GM23338 (cell line): ENCODE measurements around the gene MEMO1.
"Not testable (repeated sequence)": the region's sequence is repeated elsewhere in the genome, so short reads cannot be mapped to it uniquely, and the experiment has no call there.

Experiments
- CREB1 ChIP-seq: fragments of 250-450 bp; sonication (Bioruptor Pico); IDR thresholded peaks from 2 replicates; pipeline ENCODE4 v1.5.0; 2020; ENCODE audit warnings: low read depth, mild to moderate bottlenecking, moderate library complexity
- CTCF ChIP-seq, 2 experiments: fragments of 200-600 bp in 1 of 2; sonication (generic) in 1 of 2; conservative IDR thresholded peaks; 2 replicates each; pipeline versions ENCODE4 v1.5.1 to v1.6.1; 2016 to 2017; ENCODE audit warnings: antibody characterized with exemption in 2 of 2, low read depth in 2 of 2, mild to moderate bottlenecking in 2 of 2, moderate library complexity in 1 of 2
- EZH2 ChIP-seq: fragments of 200-600 bp; sonication (generic); IDR thresholded peaks from one replicate; pipeline ENCODE4 v1.8.0; 2017; ENCODE audit warnings: antibody characterized with exemption, mild to moderate bottlenecking, low read depth; ENCODE audit not compliant: unreplicated experiment
- EZH2phosphoT487 ChIP-seq: fragments of 200-600 bp; sonication (generic); IDR thresholded peaks from one replicate; pipeline ENCODE4 v1.8.1; 2018; ENCODE audit warnings: antibody characterized with exemption; ENCODE audit not compliant: unreplicated experiment
- JUNB ChIP-seq: IDR thresholded peaks from one replicate; pipeline ENCODE4 v1.6.1; 2016; ENCODE audit warnings: antibody characterized with exemption; ENCODE audit not compliant: unreplicated experiment
- NANOG ChIP-seq: IDR thresholded peaks from 2 replicates; pipeline ENCODE4 v1.6.1; 2016; ENCODE audit warnings: antibody characterized with exemption, borderline replicate concordance
- POLR2AphosphoS5 ChIP-seq: IDR thresholded peaks from 2 replicates; pipeline ENCODE4 v1.6.1; 2016; ENCODE audit warnings: antibody characterized with exemption, low read depth
- REST ChIP-seq: IDR thresholded peaks from one replicate; pipeline ENCODE4 v1.6.1; 2018; ENCODE audit warnings: antibody characterized with exemption; ENCODE audit not compliant: unreplicated experiment
- STAT1 ChIP-seq: IDR thresholded peaks from one replicate; pipeline ENCODE4 v1.6.1; 2016; ENCODE audit warnings: antibody characterized with exemption; ENCODE audit not compliant: unreplicated experiment
- ZNF114 ChIP-seq: fragments of 250-450 bp; sonication (Bioruptor Pico); IDR thresholded peaks from 2 replicates; pipeline ENCODE4 v1.5.0; 2020; ENCODE audit warnings: mild to moderate bottlenecking, moderate library complexity
- ZNF331 ChIP-seq: fragments of 250-450 bp; sonication (Bioruptor Pico); IDR thresholded peaks from 2 replicates; pipeline ENCODE4 v1.5.0; 2020; ENCODE audit warnings: low read depth, mild to moderate bottlenecking, moderate library complexity

GRCh38 chr2:31966402-31966801 lies 44.4 kb downstream of the MEMO1 start:
- not testable (repeated sequence) for TF ChIP-seq CTCF (conservative IDR thresholded peaks at IDR 0.05; ENCODE audit: low read depth in 2 of 2); EZH2; ZNF114 (CRISPR knock-in tag); POLR2AphosphoS5; REST; EZH2phosphoT487; STAT1; ZNF331; NANOG; CREB1 (CRISPR knock-in tag); JUNB
